SU-DHL-6 (cell line): ENCODE measurements around the gene TMEM163.

ENCODE experiments used
- EZH2phosphoT487 ChIP-seq: fragments of 200-600 bp; sonication (generic), shearing (Covaris generic); conservative IDR thresholded peaks from 2 replicates; pipeline ENCODE4 v1.6.1; 2018; ENCODE audit warnings: mild to moderate bottlenecking, antibody characterized with exemption, low read length, moderate library complexity, mixed read lengths
- TF ChIP-seq, protein P1 (sequence below): fragments of 200-600 bp; sonication (generic); IDR thresholded peaks from one replicate; pipeline ENCODE4 v1.5.1; 2017; ENCODE audit warnings: antibody characterized with exemption, mild to moderate bottlenecking, low read length, moderate library complexity; ENCODE audit not compliant: insufficient read depth, poor library complexity, severe bottlenecking

DNA sequence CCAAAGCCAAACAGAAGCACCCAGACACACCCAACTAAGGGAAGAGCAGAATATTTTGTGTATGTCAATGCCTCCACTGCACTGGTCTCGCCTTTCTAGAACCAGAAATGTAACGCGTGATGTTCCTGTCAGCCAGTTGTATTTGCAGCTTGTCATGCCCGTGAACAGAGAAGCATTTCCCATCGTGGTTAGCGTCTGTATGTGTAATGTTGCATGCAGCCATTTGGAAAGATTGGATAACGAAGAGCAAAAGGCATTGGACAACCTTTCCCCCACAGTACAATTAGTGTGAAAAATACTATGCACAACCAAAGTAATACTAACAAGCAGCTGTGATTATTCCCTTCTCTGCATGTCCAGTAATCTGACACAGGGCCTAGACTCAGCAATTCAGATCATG is 140.5 kb downstream of the TMEM163 start:
- TF ChIP-seq, protein P1, sequence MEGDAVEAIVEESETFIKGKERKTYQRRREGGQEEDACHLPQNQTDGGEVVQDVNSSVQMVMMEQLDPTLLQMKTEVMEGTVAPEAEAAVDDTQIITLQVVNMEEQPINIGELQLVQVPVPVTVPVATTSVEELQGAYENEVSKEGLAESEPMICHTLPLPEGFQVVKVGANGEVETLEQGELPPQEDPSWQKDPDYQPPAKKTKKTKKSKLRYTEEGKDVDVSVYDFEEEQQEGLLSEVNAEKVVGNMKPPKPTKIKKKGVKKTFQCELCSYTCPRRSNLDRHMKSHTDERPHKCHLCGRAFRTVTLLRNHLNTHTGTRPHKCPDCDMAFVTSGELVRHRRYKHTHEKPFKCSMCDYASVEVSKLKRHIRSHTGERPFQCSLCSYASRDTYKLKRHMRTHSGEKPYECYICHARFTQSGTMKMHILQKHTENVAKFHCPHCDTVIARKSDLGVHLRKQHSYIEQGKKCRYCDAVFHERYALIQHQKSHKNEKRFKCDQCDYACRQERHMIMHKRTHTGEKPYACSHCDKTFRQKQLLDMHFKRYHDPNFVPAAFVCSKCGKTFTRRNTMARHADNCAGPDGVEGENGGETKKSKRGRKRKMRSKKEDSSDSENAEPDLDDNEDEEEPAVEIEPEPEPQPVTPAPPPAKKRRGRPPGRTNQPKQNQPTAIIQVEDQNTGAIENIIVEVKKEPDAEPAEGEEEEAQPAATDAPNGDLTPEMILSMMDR = no peak
- TF ChIP-seq EZH2phosphoT487 = no peak
